Measurements from ENCODE around the gene KLF3. TPM values are rescaled to one million over a fixed set of nuclear protein-coding genes. Genes with fewer than 3 reads are reported as not detected.

The KLF3 gene
- total and polyA plus RNA-seq, 9 of the 15 experiments (the other 6 are each of a cell fraction or from before 2014, with no cell fraction given), result 9.9 to 47.2 (median 18.1) TPM

DNA sequence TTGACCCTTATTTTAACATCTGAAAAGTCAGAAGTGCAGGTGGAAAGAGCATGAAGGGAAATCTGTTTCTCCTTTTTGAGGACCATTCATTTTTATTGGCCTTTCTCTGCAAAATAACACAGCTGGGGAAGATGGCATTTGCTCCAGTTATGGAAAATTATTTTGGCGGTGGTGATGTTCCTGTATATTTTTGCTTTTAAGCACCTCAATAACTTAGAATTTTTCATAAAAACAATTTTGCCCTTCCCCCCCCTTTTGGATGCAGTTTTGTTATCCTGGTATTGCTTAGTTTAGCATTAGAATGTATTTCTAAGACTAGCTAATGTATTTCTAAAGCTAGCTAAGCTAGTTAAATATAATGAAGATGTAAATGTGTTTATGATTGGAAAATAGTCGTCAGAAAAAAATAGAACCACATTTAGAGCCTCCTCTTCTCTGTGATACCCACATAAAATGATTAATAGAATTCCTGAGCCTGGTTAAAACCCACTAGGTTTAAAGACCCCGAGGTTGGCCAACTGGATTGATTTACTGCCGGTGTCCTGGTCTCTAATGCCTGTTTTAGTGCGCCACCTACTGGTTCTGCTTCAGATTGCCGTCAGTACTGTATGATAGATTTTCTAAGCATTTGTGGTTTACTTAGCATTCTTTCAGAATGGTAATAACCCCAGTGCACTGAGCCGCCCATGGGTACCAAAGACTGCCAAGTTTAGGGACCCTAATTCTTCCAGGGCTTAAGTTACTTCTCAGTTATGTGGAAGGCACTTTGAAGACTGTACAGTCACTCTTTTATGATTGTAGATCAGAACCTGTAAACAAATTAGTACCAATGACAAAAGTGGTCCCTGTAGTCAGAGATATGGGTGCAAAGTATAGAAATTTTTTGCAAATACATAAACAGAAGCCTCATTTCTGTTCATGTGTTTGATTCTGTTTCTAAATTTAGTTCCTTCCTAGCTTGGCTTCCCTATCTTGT is 11.4 kb downstream of the KLF3 start:
- H3K9me3 ChIP-seq (replicated peaks; ENCODE audit: control insufficient read depth, insufficient read depth, low read depth, low read length), result no peaks in the 10 kb centered on the region
- ChIA-PET CTCF (ENCODE audit: low intra/inter-chr PET ratio) (interaction anchor here (0.7 to 3.1 kb wide), 6 partner anchors 56 to 613 kb away, joined by 3 to 16 read pairs (median 8); no protein-coding TSS in a partner anchor), POLR2A (interaction anchor here (0.8 to 1.8 kb wide), 5 partner anchors 23 to 606 kb away, joined by 3 to 7 read pairs (median 4); no protein-coding TSS in a partner anchor)
- peaks cover 99% of the 10 kb centered on the region for H3K79me2 ChIP-seq (ENCODE audit: control insufficient read depth, insufficient read depth, low read length)
- DNase-seq (ENCODE audit: extremely low read depth in 1 of 4, low spot score in 3 of 4) (peak; percentile 45 to 90 (median 61)), ATAC-seq (peak; percentile 45), FAIRE-seq (peak; percentile 66)
- H4K20me1 ChIP-seq (replicated peaks; ENCODE audit: control insufficient read depth, insufficient read depth, low read length), result peaks cover 16% of the 10 kb centered on the region; the same call in 1 of the 2 replicates
- H3K9ac ChIP-seq (ENCODE audit: insufficient read depth in 1 of 2, low read depth in 2 of 2, low read length in 2 of 2), result peak overlapping the region in 1 of 2 experiments; percentile 65; a peak in 1 of 4 replicates
- intact Hi-C loops (cut with micrococcal nuclease) (loop anchor here (1.0 to 5.0 kb wide), 5 partner anchors 52 to 607 kb away; no protein-coding TSS in a partner anchor), in situ Hi-C loops (cut with MboI) (loop anchor here (5.0 kb wide), 1 partner anchor 57 kb away; no protein-coding TSS in a partner anchor)
- H3K4me1 ChIP-seq (replicated peaks in 1 of 2; ENCODE audit: control insufficient read depth in 2 of 2, insufficient read depth in 2 of 2, low read length in 2 of 2), result peaks cover 35 to 49% of the 10 kb centered on the region in 2 experiments
- peak overlapping the region; percentile 80; the same call in 2 of the 3 replicates for H3K27ac ChIP-seq (ENCODE audit: extremely low read depth, low read depth, low read length)
- no peaks in the 10 kb centered on the region for H3K9me1 ChIP-seq (ENCODE audit: control insufficient read depth, insufficient read depth, low read length)
- no peaks in the 10 kb centered on the region for H3K27me3 ChIP-seq (ENCODE audit: control insufficient read depth in 2 of 2, insufficient read depth in 2 of 2, low read length in 2 of 2)
- no peak overlapping the region for H2AFZ ChIP-seq (ENCODE audit: low read depth, low read length)
- no TSS peak for BruUV-seq (replicated peaks)
- peak overlapping the region; percentile 79 for H3K4me2 ChIP-seq (ENCODE audit: insufficient read depth, low read length)
- 8% methylated on average over 7 of the region's 7 CpGs for WGBS (ENCODE audit: insufficient coverage, low coverage, missing lambda C conversion rate)
- H3K36me3 ChIP-seq (ENCODE audit: control insufficient read depth, insufficient read depth, low read length), result peaks cover 59% of the 10 kb centered on the region
- peak overlapping the region; percentile 19; the same call in 1 of the 2 replicates for H3K4me3 ChIP-seq
- TF ChIP-seq, protein P1, sequence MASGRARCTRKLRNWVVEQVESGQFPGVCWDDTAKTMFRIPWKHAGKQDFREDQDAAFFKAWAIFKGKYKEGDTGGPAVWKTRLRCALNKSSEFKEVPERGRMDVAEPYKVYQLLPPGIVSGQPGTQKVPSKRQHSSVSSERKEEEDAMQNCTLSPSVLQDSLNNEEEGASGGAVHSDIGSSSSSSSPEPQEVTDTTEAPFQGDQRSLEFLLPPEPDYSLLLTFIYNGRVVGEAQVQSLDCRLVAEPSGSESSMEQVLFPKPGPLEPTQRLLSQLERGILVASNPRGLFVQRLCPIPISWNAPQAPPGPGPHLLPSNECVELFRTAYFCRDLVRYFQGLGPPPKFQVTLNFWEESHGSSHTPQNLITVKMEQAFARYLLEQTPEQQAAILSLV (tag; IDR thresholded peaks at IDR 0.05), result no peak
- TF ChIP-seq, protein P2, sequence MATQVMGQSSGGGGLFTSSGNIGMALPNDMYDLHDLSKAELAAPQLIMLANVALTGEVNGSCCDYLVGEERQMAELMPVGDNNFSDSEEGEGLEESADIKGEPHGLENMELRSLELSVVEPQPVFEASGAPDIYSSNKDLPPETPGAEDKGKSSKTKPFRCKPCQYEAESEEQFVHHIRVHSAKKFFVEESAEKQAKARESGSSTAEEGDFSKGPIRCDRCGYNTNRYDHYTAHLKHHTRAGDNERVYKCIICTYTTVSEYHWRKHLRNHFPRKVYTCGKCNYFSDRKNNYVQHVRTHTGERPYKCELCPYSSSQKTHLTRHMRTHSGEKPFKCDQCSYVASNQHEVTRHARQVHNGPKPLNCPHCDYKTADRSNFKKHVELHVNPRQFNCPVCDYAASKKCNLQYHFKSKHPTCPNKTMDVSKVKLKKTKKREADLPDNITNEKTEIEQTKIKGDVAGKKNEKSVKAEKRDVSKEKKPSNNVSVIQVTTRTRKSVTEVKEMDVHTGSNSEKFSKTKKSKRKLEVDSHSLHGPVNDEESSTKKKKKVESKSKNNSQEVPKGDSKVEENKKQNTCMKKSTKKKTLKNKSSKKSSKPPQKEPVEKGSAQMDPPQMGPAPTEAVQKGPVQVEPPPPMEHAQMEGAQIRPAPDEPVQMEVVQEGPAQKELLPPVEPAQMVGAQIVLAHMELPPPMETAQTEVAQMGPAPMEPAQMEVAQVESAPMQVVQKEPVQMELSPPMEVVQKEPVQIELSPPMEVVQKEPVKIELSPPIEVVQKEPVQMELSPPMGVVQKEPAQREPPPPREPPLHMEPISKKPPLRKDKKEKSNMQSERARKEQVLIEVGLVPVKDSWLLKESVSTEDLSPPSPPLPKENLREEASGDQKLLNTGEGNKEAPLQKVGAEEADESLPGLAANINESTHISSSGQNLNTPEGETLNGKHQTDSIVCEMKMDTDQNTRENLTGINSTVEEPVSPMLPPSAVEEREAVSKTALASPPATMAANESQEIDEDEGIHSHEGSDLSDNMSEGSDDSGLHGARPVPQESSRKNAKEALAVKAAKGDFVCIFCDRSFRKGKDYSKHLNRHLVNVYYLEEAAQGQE (IDR thresholded peaks at IDR 0.05; ENCODE audit: borderline replicate concordance), result peak; percentile 80; the same call in 1 of the 2 replicates
- TF ChIP-seq, protein P2 (CRISPR knock-in tag; IDR thresholded peaks at IDR 0.05; ENCODE audit: low read depth), result no peak
- peak; percentile 82 for TF ChIP-seq BRD9 (IDR thresholded peaks at IDR 0.05; ENCODE audit: low read depth, partially characterized antibody)
- TF ChIP-seq, protein P3, sequence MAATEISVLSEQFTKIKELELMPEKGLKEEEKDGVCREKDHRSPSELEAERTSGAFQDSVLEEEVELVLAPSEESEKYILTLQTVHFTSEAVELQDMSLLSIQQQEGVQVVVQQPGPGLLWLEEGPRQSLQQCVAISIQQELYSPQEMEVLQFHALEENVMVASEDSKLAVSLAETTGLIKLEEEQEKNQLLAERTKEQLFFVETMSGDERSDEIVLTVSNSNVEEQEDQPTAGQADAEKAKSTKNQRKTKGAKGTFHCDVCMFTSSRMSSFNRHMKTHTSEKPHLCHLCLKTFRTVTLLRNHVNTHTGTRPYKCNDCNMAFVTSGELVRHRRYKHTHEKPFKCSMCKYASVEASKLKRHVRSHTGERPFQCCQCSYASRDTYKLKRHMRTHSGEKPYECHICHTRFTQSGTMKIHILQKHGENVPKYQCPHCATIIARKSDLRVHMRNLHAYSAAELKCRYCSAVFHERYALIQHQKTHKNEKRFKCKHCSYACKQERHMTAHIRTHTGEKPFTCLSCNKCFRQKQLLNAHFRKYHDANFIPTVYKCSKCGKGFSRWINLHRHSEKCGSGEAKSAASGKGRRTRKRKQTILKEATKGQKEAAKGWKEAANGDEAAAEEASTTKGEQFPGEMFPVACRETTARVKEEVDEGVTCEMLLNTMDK (IDR thresholded peaks at IDR 0.05; ENCODE audit: borderline replicate concordance, insufficient read depth, low read depth, low read length, poor library complexity, severe bottlenecking), result peak; percentile 76
- TF ChIP-seq, protein P4, sequence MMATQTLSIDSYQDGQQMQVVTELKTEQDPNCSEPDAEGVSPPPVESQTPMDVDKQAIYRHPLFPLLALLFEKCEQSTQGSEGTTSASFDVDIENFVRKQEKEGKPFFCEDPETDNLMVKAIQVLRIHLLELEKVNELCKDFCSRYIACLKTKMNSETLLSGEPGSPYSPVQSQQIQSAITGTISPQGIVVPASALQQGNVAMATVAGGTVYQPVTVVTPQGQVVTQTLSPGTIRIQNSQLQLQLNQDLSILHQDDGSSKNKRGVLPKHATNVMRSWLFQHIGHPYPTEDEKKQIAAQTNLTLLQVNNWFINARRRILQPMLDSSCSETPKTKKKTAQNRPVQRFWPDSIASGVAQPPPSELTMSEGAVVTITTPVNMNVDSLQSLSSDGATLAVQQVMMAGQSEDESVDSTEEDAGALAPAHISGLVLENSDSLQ (IDR thresholded peaks at IDR 0.05), result peak; percentile 94

Data from K562 (cell line).